Measurements from ENCODE around the gene HOXC10.
A peak's percentile ranks its signal among the peaks of the same experiment; 100 is the strongest.

HOXC10 gene

GRCh38 chr12:54017027-54017788 lies 32.3 kb downstream of the HOXC10 start:
- Histone ChIP-seq H3F3A (ENCODE audit: control insufficient read depth, insufficient read depth) (no peaks in the 10 kb centered on the region; the same call in 1 of the 2 replicates), H4K20me1 (ENCODE audit: control insufficient read depth, insufficient read depth, low read depth, low read length) (no peaks in the 10 kb centered on the region), H3K27ac (ENCODE audit: low read depth, low read length) (no peak overlapping the region), H3K79me2 (ENCODE audit: control insufficient read depth, low read length) (0 out of 2 replicates have a peak, but pooled peaks cover 4% of the 10 kb centered on the region), H3K4me1 (ENCODE audit: control insufficient read depth, low read length) (peaks cover 8% of the 10 kb centered on the region), H3K4me3 (ENCODE audit: low read length) (peak overlapping the region; percentile 92), H3K4me2 (ENCODE audit: low read length) (peak overlapping the region; percentile 89), H3K9me3 (ENCODE audit: control insufficient read depth, insufficient read depth, low read length) (no peaks in the 10 kb centered on the region), H3K9me2 (replicated peaks; ENCODE audit: control insufficient read depth, low read length) (no peaks in the 10 kb centered on the region), H3K36me3 (ENCODE audit: control insufficient read depth, low read length) (no peaks in the 10 kb centered on the region), H3K27me3 (ENCODE audit: control insufficient read depth, low read length) (peaks cover 43% of the 10 kb centered on the region)
- TF ChIP-seq, protein P1, sequence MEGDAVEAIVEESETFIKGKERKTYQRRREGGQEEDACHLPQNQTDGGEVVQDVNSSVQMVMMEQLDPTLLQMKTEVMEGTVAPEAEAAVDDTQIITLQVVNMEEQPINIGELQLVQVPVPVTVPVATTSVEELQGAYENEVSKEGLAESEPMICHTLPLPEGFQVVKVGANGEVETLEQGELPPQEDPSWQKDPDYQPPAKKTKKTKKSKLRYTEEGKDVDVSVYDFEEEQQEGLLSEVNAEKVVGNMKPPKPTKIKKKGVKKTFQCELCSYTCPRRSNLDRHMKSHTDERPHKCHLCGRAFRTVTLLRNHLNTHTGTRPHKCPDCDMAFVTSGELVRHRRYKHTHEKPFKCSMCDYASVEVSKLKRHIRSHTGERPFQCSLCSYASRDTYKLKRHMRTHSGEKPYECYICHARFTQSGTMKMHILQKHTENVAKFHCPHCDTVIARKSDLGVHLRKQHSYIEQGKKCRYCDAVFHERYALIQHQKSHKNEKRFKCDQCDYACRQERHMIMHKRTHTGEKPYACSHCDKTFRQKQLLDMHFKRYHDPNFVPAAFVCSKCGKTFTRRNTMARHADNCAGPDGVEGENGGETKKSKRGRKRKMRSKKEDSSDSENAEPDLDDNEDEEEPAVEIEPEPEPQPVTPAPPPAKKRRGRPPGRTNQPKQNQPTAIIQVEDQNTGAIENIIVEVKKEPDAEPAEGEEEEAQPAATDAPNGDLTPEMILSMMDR (IDR thresholded peaks at IDR 0.05; ENCODE audit: low read depth, low read length, poor library complexity, severe bottlenecking): peak; percentile 33
- TF ChIP-seq EZH2phosphoT487 (IDR thresholded peaks at IDR 0.05; ENCODE audit: borderline replicate concordance, low read length): no peak

GRCh38 chr12:54017878-54018467 lies 33.0 kb downstream of the HOXC10 start:
- Histone ChIP-seq H3K9me2 (replicated peaks; ENCODE audit: control insufficient read depth, low read length) (no peaks in the 10 kb centered on the region), H3K4me3 (ENCODE audit: low read length) (peak overlapping the region; percentile 92), H3F3A (ENCODE audit: control insufficient read depth, insufficient read depth) (0 out of 2 replicates have a peak, but pooled peaks cover 2% of the 10 kb centered on the region), H4K20me1 (ENCODE audit: control insufficient read depth, insufficient read depth, low read depth, low read length) (no peaks in the 10 kb centered on the region), H3K9me3 (ENCODE audit: control insufficient read depth, insufficient read depth, low read length) (no peaks in the 10 kb centered on the region), H3K4me2 (ENCODE audit: low read length) (peak overlapping the region; percentile 89), H3K4me1 (ENCODE audit: control insufficient read depth, low read length) (peaks cover 10% of the 10 kb centered on the region), H3K27me3 (ENCODE audit: control insufficient read depth, low read length) (peaks cover 46% of the 10 kb centered on the region), H3K79me2 (ENCODE audit: control insufficient read depth, low read length) (0 out of 2 replicates have a peak, but pooled peaks cover 4% of the 10 kb centered on the region), H3K36me3 (ENCODE audit: control insufficient read depth, low read length) (no peaks in the 10 kb centered on the region), H3K27ac (ENCODE audit: low read depth, low read length) (peak overlapping the region; percentile 69)
- no peak for TF ChIP-seq EZH2phosphoT487 (IDR thresholded peaks at IDR 0.05; ENCODE audit: borderline replicate concordance, low read length)
- TF ChIP-seq, protein P1 (IDR thresholded peaks at IDR 0.05; ENCODE audit: low read depth, low read length, poor library complexity, severe bottlenecking): no peak

DNA sequence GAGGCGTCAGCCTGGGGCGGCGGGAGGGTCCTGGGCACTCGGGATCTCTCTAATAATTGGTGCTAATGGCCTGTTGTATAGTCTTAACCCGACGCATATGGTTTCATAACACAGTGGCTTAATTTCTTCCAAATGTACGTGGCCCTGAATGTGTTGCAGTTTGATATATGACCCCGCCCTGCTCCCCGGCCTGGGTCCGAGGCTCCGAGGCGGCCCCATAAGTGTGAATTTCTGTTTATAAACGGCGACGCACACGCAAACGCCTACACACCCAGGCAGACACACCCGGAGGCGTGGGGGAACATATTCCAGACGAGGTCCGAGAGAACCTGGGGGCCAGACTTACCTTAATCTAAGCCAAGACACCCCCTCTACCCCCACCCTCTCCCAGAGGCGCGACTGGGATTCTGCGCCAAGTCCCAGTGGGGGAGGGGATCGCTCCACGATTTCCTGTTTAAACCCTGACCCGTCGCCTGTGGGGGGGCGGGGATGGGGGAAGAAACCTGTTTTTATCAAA lies 33.6 kb downstream of the HOXC10 start:
- no peaks in the 10 kb centered on the region for H3K9me2 ChIP-seq (replicated peaks; ENCODE audit: control insufficient read depth, low read length)
- H4K20me1 ChIP-seq (ENCODE audit: control insufficient read depth, insufficient read depth, low read depth, low read length): no peaks in the 10 kb centered on the region
- H3K4me1 ChIP-seq (ENCODE audit: control insufficient read depth, low read length): peaks cover 11% of the 10 kb centered on the region
- no peaks in the 10 kb centered on the region for H3K36me3 ChIP-seq (ENCODE audit: control insufficient read depth, low read length)
- peak overlapping the region; percentile 89 for H3K4me2 ChIP-seq (ENCODE audit: low read length)
- H3K9me3 ChIP-seq (ENCODE audit: control insufficient read depth, insufficient read depth, low read length): no peaks in the 10 kb centered on the region
- no peak for TF ChIP-seq EZH2phosphoT487 (IDR thresholded peaks at IDR 0.05; ENCODE audit: borderline replicate concordance, low read length)
- TF ChIP-seq, protein P1 (IDR thresholded peaks at IDR 0.05; ENCODE audit: low read depth, low read length, poor library complexity, severe bottlenecking): no peak
- H3K27ac ChIP-seq (ENCODE audit: low read depth, low read length): peak overlapping the region; percentile 69
- H3K79me2 ChIP-seq (ENCODE audit: control insufficient read depth, low read length): 0 out of 2 replicates have a peak, but pooled peaks cover 4% of the 10 kb centered on the region
- H3F3A ChIP-seq (ENCODE audit: control insufficient read depth, insufficient read depth): 0 out of 2 replicates have a peak, but pooled peaks cover 2% of the 10 kb centered on the region
- peak overlapping the region; percentile 92 for H3K4me3 ChIP-seq (ENCODE audit: low read length)
- H3K27me3 ChIP-seq (ENCODE audit: control insufficient read depth, low read length): peaks cover 44% of the 10 kb centered on the region

Measured in DOHH2 (cell line).